AG08395 (cell line): ENCODE results near the gene NME3.

Source experiments
- DNase-seq: peaks from one replicate; pipeline ENCODE4 v3.0.0; 2012; ENCODE audit warnings: mixed read lengths, low spot score

The NME3 gene

GRCh38 chr16:1793578-1794220 lies 22.4 kb upstream of the NME3 start, which contains the start of gene IGFALS:
Gene IGFALS (minus strand): TSS chr16:1793705. CDS start chr16:1793652, 53 bp downstream.
- no peak for DNase-seq

- DNase-seq, result no peak
Observed at GRCh38 chr16:1792836-1793577, 21.7 kb upstream of the NME3 start.

DNA sequence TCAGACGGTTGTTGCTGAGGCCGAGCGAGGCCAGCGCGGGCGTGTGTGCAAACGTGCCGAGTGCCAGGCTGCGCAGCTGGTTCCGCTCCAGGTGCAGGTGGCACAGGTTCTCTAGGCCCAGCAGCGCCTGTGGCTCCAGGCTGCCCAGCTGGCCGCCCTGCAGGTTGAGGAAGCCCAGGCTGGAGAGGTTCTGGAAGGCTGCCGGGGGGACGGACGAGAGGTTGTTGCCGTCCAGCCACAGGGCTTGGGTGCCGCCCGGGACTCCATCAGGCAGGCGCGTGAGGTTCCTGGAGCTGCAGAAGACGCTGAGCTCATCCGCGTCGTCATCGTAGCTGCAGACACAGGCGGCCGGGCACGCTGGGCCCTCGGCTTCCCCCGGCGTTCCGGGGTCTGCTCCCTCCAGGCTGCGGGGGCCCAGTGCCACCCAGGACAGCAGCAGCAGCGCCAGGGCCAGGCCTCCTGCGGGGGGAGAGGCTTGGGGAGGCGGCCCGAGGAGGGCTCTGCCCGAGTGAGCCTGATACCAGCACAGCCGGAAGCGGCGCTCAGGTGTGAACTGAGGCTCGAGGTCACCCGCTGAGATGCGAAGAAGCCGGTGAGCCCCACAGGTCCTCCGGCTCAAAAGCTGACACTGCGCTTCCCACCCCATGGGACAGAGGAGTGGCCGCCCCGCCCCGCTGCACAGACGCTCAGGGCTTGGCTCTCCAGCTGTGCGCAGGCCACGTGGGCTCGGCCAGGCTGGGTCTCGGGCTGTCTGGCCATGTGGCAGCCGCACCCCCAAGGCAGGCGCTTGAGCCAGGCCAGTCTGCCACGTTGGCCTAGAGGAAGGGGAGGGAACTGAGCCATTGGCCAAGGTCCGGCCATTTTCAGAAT lies 20.8 kb upstream of the NME3 start:
- DNase-seq, result no peak

DNA sequence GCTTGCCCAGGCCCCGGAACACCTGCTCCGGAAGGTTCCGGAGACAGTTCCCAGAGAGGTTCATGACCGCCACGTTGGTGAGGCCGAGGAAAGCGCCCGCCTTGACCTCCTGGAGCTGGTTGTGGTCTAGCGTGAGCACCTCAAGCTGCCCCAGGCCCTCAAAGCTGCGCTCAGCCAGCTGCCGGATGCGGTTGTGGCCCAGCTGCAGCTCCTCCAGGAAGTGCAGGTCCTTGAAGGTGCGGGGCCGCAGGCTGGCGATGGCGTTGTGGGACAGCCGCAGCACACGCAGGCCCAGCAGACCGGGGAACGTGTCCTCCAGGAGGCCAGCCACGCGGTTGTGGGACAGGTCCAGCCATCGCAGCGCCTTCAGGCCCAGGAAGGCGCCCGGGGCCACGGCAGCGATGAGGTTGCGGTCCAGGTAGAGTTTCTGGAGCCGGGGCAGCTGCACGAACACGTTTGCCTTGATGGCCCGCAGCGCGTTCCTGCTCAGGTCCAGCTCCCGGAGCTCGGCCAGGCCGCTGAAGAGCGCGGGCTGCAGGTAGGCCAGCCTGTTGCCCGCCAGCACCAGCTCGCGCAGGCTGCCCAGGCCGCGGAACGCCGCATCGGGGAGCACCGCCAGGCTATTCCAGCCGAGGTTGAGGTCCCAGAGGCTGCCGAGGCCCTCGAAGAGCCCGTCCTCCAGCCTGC lies 20.1 kb upstream of the NME3 start:
- DNase-seq, result no peak

GRCh38 chr16:1790611-1791255 lies 19.4 kb upstream of the NME3 start:
- DNase-seq, result no peak

GRCh38 chr16:1790261-1790610 lies 18.9 kb upstream of the NME3 start:
- DNase-seq, result no peak

DNA sequence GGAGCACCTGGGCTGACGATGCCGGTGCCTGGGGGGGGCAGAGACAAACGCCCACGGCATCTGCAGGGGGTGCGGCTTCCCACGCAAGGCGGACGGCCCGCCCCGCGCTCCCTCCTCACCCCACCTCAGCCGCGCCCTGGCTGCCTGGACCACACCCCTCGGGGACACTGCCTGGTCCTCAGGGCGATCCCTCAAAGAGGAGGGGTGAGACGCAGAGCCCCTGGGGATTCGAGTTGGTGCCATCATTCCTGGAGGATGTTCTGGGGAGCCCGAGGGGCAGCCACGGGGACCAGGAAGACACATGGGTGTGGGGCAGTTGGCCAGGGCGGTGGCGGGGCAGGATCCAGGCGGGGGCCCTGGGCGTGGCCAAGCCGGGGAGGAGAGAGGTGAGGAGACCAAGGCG lies 18.3 kb upstream of the NME3 start:
- no peak for DNase-seq

- DNase-seq, result no peak
Observed at GRCh38 chr16:1788708-1789100, 17.4 kb upstream of the NME3 start.

DNA sequence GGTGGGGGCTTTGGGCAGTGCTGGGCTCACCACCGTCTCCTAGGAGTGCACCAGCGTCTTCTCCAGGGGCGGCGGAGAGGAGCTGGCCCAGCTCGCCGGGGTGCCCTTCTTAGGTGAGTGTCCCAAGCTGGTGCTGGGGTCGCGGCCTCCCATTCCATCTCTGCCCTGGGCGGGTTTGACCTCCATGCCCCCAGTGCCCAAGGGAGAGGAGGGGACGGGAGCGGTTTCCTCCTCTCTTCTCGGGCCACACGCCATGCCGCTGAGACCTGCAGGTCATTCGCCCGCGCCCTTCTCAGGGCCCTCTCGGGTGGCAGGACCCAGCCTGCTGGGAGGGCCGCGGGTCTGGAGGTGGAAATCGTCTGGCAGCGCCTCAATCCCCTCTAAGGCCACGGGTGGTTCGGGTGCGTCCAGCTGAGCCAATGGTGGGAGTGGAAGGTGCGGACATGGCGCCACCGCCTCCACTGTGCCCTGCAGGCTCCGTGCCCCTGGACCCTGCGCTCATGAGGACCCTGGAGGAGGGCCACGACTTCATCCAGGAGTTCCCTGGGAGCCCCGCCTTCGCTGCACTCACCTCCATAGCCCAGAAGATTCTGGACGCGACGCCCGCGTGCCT lies 16.9 kb upstream of the NME3 start:
- no peak for DNase-seq

- DNase-seq, result no peak
Observed at GRCh38 chr16:1787322-1788094, 16.2 kb upstream of the NME3 start.

- DNase-seq, result no peak
Observed at GRCh38 chr16:1787056-1787321, 15.6 kb upstream of the NME3 start.

DNA sequence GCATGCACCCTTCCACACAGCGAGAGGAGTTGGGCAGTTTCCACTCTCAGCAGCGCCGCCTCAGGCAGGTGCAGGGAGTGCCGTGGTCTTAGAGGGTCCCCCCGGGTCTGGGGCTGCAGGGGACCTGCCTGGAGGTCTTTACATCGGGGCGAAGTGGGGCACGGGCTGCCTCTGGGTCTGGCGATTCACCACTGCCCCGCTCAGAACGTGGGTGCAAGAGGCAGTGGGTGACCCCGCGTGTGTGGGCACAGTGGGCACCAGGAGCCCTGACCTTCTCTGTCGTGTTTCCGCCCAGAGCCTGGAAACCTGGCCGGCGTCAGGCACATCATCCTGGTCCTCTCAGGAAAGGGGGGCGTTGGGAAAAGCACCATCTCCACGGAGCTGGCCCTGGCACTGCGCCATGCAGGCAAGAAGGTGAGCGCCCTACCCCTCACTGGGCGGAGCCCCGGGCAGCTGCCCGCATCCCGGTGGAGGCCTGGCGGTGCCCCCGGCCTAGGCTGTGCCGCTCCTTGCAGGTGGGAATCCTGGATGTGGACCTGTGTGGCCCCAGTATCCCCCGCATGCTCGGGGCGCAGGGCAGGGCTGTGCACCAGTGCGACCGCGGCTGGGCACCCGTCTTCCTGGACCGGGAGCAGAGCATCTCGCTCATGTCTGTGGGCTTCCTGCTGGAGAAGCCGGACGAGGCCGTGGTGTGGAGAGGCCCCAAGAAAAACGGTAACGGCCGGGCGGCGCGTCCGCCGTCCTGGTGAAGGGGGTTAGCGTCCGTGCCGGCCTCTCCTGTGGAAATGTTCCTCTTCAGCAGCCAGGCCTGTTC lies 15.1 kb upstream of the NME3 start:
- DNase-seq, result no peak

GRCh38 chr16:1785846-1786170 lies 14.5 kb upstream of the NME3 start:
- DNase-seq, result no peak

GRCh38 chr16:1784977-1785845 lies 13.9 kb upstream of the NME3 start:
- DNase-seq, result no peak

DNA sequence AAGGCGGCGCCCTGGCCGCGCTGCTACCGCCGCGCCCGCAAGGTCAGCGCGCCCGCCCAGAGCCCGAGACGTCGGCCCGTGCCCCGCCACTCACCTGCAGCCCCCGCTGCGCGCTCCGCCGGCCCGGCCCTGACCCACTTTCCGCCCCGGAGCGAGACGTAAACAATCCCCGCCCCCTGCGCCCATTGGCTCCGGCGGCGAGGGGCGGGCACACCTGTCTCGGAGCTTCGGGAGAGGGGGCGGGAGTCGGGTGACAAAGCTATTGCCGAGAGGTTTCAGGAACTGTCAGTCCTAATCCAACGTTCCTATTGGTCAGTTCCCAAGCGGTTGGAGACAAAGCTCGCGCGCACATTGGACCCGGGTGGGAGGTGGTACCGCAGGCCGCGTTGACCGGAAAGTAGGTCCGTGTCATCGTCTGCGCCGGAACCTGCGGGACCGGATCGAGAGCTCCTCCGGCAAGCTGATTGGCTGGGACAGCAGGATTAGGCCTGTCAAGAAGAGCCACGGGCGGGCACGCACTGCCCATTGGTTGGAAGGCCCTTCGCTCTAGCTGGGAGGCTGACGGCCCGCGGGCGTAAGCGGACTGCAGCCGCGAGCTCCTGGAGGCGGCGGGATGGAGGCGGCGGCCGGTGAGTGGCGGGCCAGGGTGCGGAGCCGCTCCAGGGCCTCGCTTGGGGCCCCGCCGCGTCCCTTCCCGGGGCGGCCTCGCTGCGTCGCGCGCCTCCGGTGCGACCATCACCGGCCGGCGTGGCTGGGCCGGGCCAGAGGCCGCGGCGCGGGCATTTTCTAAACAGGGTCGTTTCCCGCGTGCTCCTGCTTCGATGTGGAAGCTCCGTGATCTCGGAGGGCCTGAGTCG lies 11.3 kb upstream of the NME3 start, which contains the start of the genes NUBP2 and SPSB3:
NUBP2 (plus strand) TSS at position 553 of the 857 bp plus-strand sequence; CDS start at position 614, 61 bp downstream.
SPSB3 (minus strand) TSS at position 164 of the 857 bp plus-strand sequence. CDS start 1,088 bp downstream, outside the sequence.
- peak; percentile 99 for DNase-seq

DNA sequence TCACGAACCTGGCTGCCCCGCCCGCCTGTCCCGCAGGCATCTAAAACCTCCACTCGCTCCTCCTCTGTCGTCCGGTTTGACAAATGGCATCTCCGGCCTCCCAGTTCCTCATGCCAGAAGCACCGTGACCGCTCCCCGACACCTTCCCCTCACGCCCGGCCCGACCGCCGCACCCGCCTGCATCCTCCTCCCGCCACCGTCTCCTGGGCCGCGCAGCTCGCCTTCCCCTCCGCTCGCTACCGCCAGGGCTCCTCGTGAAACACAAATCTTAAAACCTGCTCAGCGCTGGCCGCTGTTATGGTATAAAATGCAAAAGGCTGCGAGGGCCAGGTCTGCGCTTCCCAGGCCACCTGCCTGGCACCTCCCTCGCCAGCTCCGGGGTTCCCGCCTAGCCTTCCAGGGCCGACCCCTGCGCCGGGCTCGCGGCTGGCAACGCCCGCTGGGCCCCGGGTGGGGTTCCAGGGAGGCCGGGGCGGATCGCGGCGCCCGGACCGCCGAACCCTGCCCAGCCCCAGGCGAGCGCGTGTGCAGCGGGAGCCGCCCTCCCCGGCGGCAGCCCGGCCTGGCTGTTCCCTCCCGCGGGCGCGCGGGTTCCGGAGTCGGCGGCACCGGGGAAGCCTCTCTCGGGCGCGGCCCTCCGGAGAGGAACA lies 10.5 kb upstream of the NME3 start:
- DNase-seq, result peak; percentile 40

- no peak for DNase-seq
Observed at GRCh38 chr16:1781254-1781653, 9.9 kb upstream of the NME3 start.
